Activated CD8-positive, alpha-beta T cell treated with anti-CD3 and anti-CD28 coated beads, Interleukin-2, amount 10 ng/mL, durations not matched to agents 7 days and 5 days (primary cell): ENCODE measurements around the gene CTDNEP1. TPM values are rescaled to one million over a fixed set of nuclear protein-coding genes. Genes with fewer than 3 reads are reported as not detected.

ENCODE experiments used
- ATAC-seq: fragments of 150-1000 bp; cut with Tn5 transposase; one replicate; pipeline ENCODE4 v1.10.0; 2021; ENCODE audit warnings: moderate library complexity
- CTCF ChIA-PET: fragments of 350-600 bp; sonication (Branson Sonifier 250); formaldehyde crosslinking; loops from one replicate; lab custom pipeline; 2021; ENCODE audit warnings: antibody characterized with exemption; lab: Charles Lee
- POLR2A ChIA-PET: fragments of 350-600 bp; sonication (Branson Sonifier 250); formaldehyde crosslinking; loops from one replicate; lab custom pipeline; 2021; ENCODE audit warnings: antibody characterized with exemption; lab: Charles Lee
- DNase-seq: peaks from one replicate; pipeline ENCODE4 v3.0.0-alpha.2; 2020
- H3K27ac Mint-ChIP-seq: one replicate; pipeline ENCODE4 v1.8.0; 2021; ENCODE audit warnings: mild to moderate bottlenecking, mixed read lengths
- H3K27me3 Mint-ChIP-seq: one replicate; pipeline ENCODE4 v1.8.0; 2021; ENCODE audit warnings: low read depth, mixed read lengths
- H3K36me3 Mint-ChIP-seq: one replicate; pipeline ENCODE4 v1.8.0; 2021; ENCODE audit warnings: low read depth, mixed read lengths
- H3K4me1 Mint-ChIP-seq: one replicate; pipeline ENCODE4 v1.8.0; 2021; ENCODE audit warnings: low read depth, mixed read lengths
- H3K4me3 Mint-ChIP-seq: one replicate; pipeline ENCODE4 v1.8.0; 2021; ENCODE audit warnings: mild to moderate bottlenecking, mixed read lengths
- H3K9me3 Mint-ChIP-seq: one replicate; pipeline ENCODE4 v1.8.0; 2022; ENCODE audit warnings: mixed read lengths; ENCODE audit not compliant: insufficient read depth
- total RNA-seq, 2 experiments: library from RNA; stranded (reverse); gene quantifications; one replicate each; pipeline ENCODE4 v1.2.3, GENCODE V29; 2021

The CTDNEP1 gene
- total RNA-seq, 2 experiments from 2014 or later = 171 to 186 TPM

- CTCF ChIA-PET = interaction anchor here (0.6 to 2.8 kb wide), 6 partner anchors 15 to 421 kb away, joined by 3 to 18 read pairs (median 3); partner anchors contain the start of genes NEURL4, SLC2A4 and TP53
- no peaks in the 10 kb centered on the region for H3K36me3 Mint-ChIP-seq
- H3K27ac Mint-ChIP-seq = no peak overlapping the region
- DNase-seq = no peak
- POLR2A ChIA-PET = interaction anchor here (0.6 to 1.2 kb wide), 2 partner anchors 28 to 169 kb away, joined by 3 read pairs; partner anchors contain the start of gene PHF23
- H3K9me3 Mint-ChIP-seq = no peaks in the 10 kb centered on the region
- H3K4me3 Mint-ChIP-seq = no peak overlapping the region
- peaks cover 31% of the 10 kb centered on the region for H3K27me3 Mint-ChIP-seq
- ATAC-seq = no peak
- H3K4me1 Mint-ChIP-seq = peaks cover 20% of the 10 kb centered on the region
Observed at GRCh38 chr17:7266784-7267183, 15.2 kb upstream of the CTDNEP1 start.

DNA sequence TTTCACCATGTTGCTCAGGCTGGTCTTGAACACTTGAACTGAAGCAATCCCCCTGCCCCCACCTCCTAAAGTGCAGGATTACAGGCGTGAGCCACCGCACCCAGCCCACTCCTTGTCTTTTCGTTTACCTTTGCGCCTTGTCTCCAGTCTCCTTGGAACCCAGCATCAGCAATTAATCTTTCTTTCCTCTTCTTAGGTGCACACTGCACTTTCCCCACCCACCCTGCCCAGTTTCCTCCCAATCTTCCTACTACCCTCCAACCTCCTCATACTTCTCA lies 12.2 kb upstream of the CTDNEP1 start:
- Mint-ChIP-seq H3K9me3 (no peaks in the 10 kb centered on the region), H3K36me3 (peaks cover 8% of the 10 kb centered on the region), H3K4me1 (peaks cover 26% of the 10 kb centered on the region), H3K4me3 (no peak overlapping the region), H3K27me3 (peaks cover 29% of the 10 kb centered on the region), H3K27ac (no peak overlapping the region)
- DNase-seq = no peak
- CTCF ChIA-PET = interaction anchor here (1.6 kb wide), 1 partner anchor 33 kb away, joined by 4 read pairs; no protein-coding TSS in a partner anchor
- POLR2A ChIA-PET = interaction anchor here (0.6 kb wide), 1 partner anchor 49 kb away, joined by 3 read pairs; no protein-coding TSS in a partner anchor
- ATAC-seq = no peak

- H3K4me3 Mint-ChIP-seq = peak overlapping the region; percentile 54
- peaks cover 26% of the 10 kb centered on the region for H3K4me1 Mint-ChIP-seq
- peak overlapping the region; percentile 77 for H3K27ac Mint-ChIP-seq
- POLR2A ChIA-PET = interaction anchor here (0.6 kb wide), 2 partner anchors 50 to 221 kb away, joined by 3 to 5 read pairs; no protein-coding TSS in a partner anchor
- CTCF ChIA-PET = interaction anchor here (1.6 kb wide), 1 partner anchor 34 kb away, joined by 4 read pairs; no protein-coding TSS in a partner anchor
- ATAC-seq (peak; percentile 16), DNase-seq (peak; percentile 46)
- no peaks in the 10 kb centered on the region for H3K9me3 Mint-ChIP-seq
- H3K36me3 Mint-ChIP-seq = peaks cover 12% of the 10 kb centered on the region
- peaks cover 27% of the 10 kb centered on the region for H3K27me3 Mint-ChIP-seq
Observed at GRCh38 chr17:7262935-7263800, 11.6 kb upstream of the CTDNEP1 start.

DNA sequence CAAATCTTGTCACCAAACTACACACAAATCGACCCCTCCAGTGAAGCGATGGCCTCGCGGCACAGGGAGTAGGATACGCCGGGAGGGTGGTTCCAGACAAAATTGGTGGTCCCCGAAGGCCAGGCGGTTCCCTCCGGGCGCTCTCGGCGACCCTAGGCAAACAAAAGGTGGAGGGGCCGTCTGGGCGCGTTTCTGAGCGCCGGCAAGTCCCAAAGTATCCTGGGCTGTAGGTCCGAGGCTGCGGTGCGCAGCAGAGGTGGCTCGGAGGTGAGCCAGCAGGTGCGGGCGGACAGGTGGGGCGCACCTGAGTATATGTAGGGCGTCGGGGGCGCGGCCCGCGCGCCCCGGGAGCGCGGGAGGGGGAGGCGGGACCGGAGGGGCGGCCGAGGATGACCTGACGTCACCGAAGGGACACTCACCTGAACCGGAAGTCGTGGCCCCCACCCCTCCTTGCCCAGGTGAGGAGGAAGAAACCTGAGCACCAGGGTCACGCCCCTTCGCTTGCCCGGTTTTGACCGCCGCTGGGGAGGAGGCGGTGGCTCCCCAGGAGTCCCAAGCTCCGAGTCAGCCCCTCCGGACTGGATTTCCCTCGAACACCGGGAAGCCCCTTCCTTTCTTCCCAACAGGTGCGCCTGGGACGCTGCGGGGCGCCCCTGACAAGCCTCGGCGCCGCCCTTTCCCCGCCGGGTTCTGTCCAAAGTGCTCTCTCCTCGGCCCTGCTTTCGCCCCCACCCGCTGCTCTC lies 10.8 kb upstream of the CTDNEP1 start, which contains the start of gene CLDN7:
TSS of gene CLDN7 (minus strand) at position 287 of the 743 bp plus-strand sequence. CDS start 435 bp downstream, outside the sequence.
- H3K27me3 Mint-ChIP-seq = peaks cover 27% of the 10 kb centered on the region
- ChIA-PET CTCF (no interaction called here), POLR2A (interaction anchor here (1.0 kb wide), 1 partner anchor 42 kb away, joined by 3 read pairs; the partner anchor contains the start of genes ACADVL and DLG4)
- H3K4me1 Mint-ChIP-seq = peaks cover 26% of the 10 kb centered on the region
- peak within 1 kb of the TSS; percentile 63 for H3K4me3 Mint-ChIP-seq
- H3K36me3 Mint-ChIP-seq = peaks cover 12% of the 10 kb centered on the region
- no peak for DNase-seq
- H3K27ac Mint-ChIP-seq = peak within 1 kb of the TSS; percentile 77
- no peak for ATAC-seq
- H3K9me3 Mint-ChIP-seq = no peaks in the 10 kb centered on the region

DNA sequence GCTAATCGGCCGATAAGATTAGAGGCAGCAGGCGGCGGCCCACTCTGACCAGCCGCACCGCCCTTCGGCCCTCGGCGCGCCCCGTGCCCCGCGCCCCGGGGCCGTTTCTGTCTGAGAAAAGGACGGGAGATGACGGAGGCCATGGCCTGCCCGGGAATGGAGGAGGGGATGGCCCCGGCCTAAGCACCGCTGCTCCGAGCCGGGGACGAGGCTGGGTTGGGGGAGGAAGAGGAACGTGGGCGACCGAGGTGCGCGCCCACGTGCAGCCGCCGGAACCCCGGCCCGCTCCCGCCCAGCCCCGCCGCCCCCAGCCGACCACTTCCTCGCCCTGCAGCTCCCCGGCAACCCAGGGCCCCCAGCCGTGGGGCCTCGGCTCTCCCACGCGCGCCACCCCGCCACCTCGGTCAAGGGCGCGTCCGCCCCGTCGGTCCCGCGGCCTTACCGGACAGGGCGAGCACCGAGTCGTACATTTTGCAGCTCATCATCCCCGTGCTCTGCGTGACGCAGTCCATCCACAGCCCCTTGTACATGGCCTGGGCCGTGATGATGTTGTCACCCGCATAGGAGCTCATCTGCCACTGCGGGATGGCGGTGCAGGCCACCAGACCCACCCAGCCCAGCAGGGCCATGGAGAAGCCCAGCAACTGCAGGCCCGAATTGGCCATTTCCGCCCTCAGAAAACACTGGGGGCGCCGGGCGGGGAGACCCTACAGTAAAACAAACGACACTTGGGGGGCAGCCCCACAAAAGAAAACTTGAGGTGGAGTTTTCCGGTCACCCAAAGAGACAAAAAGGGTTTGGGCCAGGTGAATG lies 10.1 kb upstream of the CTDNEP1 start:
- ChIA-PET CTCF (interaction anchor here (0.6 kb wide), 1 partner anchor 354 kb away, joined by 3 read pairs; no protein-coding TSS in a partner anchor), POLR2A (interaction anchor here (1.0 kb wide), 1 partner anchor 41 kb away, joined by 3 read pairs; the partner anchor contains the start of genes ACADVL and DLG4)
- H3K27ac Mint-ChIP-seq = peak overlapping the region; percentile 61
- no peaks in the 10 kb centered on the region for H3K9me3 Mint-ChIP-seq
- DNase-seq (peak; percentile 31), ATAC-seq (peak; percentile 42)
- peaks cover 16% of the 10 kb centered on the region for H3K36me3 Mint-ChIP-seq
- H3K27me3 Mint-ChIP-seq = peaks cover 24% of the 10 kb centered on the region
- peaks cover 29% of the 10 kb centered on the region for H3K4me1 Mint-ChIP-seq
- peak overlapping the region; percentile 63 for H3K4me3 Mint-ChIP-seq

DNA sequence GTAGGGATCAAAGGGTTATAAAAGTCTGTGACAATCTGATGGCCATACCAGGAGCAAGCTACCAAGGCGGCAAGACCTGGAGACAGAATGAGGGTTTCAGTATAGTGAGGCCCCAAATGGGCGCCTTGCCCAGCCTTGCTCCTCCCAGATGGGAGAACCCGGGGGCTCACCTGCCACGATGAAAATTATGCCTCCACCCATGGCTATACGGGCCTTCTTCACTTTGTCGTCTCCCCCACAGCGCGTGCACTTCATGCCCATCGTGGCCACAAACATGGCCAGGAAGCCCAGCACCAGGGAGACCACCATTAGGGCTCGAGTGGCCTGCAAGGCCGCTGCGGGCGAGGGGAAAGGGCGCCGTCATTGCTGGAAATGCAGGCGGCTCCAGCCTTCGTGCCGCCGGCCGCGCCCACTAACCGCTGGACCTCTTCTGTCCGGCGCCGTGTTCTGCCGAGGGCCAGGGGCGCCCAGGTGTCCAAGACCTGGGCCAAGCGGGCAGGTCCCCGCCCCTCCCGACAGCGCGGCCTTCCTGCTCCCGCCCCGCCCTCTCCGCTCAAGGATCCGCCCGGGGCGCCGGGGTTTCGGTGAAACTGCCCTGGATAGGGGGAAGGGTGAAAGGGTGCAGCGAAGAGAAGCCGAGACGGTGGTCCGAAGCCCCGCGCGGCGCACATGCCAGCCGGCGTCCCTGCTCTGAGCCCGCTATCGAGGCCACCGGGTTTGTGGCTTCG lies 9.3 kb upstream of the CTDNEP1 start:
- Mint-ChIP-seq H3K27ac (no peak overlapping the region), H3K27me3 (peaks cover 24% of the 10 kb centered on the region), H3K36me3 (peaks cover 20% of the 10 kb centered on the region), H3K4me1 (peaks cover 33% of the 10 kb centered on the region), H3K9me3 (no peaks in the 10 kb centered on the region), H3K4me3 (peak overlapping the region; percentile 52)
- ATAC-seq = peak; percentile 62
- ChIA-PET CTCF (interaction anchor here (0.6 to 1.3 kb wide), 2 partner anchors 36 to 354 kb away, joined by 3 to 4 read pairs; no protein-coding TSS in a partner anchor), POLR2A (interaction anchor here (0.7 to 1.0 kb wide), 3 partner anchors 17 to 265 kb away, joined by 3 read pairs; partner anchors contain the start of genes ACADVL and DLG4)
- DNase-seq = peak; percentile 47

DNA sequence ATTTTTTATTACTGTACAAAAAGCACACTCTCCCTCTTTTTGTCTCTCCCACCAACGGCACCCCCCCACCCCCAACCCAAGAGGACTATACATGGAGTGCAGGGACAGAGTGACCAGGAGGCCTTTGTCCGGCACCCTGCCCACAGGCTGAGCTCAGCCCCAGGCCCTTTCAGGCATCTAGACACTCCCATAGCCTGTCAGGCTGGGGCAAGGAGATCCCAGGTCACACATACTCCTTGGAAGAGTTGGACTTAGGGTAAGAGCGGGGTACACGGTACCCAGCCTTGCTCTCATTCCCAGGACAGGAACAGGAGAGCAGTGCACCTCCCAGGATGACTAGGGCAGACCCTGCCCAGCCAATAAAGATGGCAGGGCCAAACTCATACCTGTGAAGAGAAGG lies 8.6 kb upstream of the CTDNEP1 start:
- POLR2A ChIA-PET = interaction anchor here (0.7 kb wide), 2 partner anchors 17 to 265 kb away, joined by 3 read pairs; no protein-coding TSS in a partner anchor
- Mint-ChIP-seq H3K27me3 (peaks cover 24% of the 10 kb centered on the region), H3K27ac (no peak overlapping the region), H3K4me1 (peaks cover 33% of the 10 kb centered on the region), H3K4me3 (no peak overlapping the region), H3K9me3 (no peaks in the 10 kb centered on the region), H3K36me3 (peaks cover 20% of the 10 kb centered on the region)
- CTCF ChIA-PET = interaction anchor here (1.3 kb wide), 1 partner anchor 37 kb away, joined by 4 read pairs; no protein-coding TSS in a partner anchor
- no peak for DNase-seq
- no peak for ATAC-seq

DNA sequence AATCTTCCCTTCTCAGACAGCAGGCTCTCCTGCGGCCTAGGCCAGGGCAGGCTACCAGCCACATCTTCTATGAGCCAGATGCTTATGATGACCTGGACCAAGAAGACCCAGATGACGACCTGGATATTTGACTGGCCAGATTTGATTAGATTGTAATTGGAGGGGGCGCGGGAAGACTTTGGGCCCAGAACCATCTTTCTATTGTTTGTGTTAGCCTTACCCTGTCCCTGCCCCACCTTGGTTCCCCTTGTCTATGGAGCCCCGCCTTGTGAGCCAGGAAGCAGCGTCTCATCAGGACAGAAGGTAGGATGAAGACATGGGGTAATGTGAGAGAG lies 8.0 kb upstream of the CTDNEP1 start:
- Mint-ChIP-seq H3K9me3 (no peaks in the 10 kb centered on the region), H3K4me1 (peaks cover 37% of the 10 kb centered on the region), H3K36me3 (peaks cover 25% of the 10 kb centered on the region), H3K4me3 (no peak overlapping the region), H3K27ac (no peak overlapping the region), H3K27me3 (peaks cover 23% of the 10 kb centered on the region)
- ChIA-PET CTCF (interaction anchor here (1.3 kb wide), 1 partner anchor 37 kb away, joined by 4 read pairs; no protein-coding TSS in a partner anchor), POLR2A (no interaction called here)
- ATAC-seq = no peak
- no peak for DNase-seq

DNA sequence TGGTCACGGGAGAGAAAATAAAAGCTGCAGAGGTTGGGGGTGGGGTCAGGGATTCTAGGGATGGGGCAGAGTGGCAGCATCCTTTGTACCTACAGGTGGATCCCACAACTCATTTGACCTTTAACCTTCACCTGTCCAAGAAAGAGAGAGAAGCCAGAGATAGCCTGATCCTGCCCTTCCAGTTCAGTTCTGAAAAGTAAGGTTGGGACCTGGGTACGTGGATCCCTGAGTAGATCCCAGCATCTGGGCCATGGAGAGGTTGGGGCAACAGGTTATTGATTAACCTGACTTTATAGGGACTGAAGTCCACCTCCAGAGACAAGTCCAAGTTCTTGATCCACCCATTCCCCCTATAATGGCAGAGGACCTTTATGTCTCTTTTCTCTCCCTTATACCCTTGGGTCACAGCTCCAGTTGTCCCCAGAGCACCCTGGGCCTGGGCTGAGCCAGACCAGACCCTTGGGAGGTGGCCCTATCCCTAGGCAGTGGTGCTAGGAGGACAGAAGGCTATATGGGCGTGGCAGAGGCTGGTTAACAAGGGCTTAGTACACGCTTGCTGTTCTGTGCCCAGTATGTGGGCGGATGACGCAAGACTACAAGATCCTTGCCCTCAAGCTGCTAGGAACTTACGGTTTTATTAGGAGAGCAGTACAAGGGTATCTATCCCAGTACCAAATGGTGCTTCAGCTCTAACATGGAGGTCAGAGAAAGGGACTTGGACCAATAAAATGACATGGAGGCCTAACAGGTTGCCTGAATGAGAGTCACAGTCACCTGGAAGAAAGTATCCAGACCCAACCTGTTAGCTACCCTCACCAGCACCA lies 7.4 kb upstream of the CTDNEP1 start:
- Mint-ChIP-seq H3K27ac (no peak overlapping the region), H3K36me3 (peaks cover 30% of the 10 kb centered on the region), H3K9me3 (no peaks in the 10 kb centered on the region), H3K27me3 (peaks cover 20% of the 10 kb centered on the region), H3K4me3 (no peak overlapping the region), H3K4me1 (peaks cover 41% of the 10 kb centered on the region)
- POLR2A ChIA-PET = no interaction called here
- DNase-seq = no peak
- ATAC-seq = no peak
- CTCF ChIA-PET = interaction anchor here (0.7 to 1.3 kb wide), 2 partner anchors 38 to 330 kb away, joined by 3 to 4 read pairs; no protein-coding TSS in a partner anchor
